Ishikawa (cell line): ENCODE results near the gene KLF1.

Experiments used
- CEBPB ChIP-seq: IDR thresholded peaks from 2 replicates; pipeline ENCODE4 v1.6.1; 2012
- CREB1 ChIP-seq: IDR thresholded peaks from 2 replicates; pipeline ENCODE4 v1.6.1; 2012; ENCODE audit warnings: low read depth
- EGR1 ChIP-seq: IDR thresholded peaks from 2 replicates; pipeline ENCODE4 v1.6.1; 2012
- EP300 ChIP-seq: IDR thresholded peaks from 2 replicates; pipeline ENCODE4 v1.6.1; 2012; ENCODE audit warnings: borderline replicate concordance
- FOXM1 ChIP-seq: IDR thresholded peaks from 2 replicates; pipeline ENCODE4 v1.6.1; 2012; ENCODE audit warnings: low read depth, borderline replicate concordance
- TAF1 ChIP-seq: IDR thresholded peaks from 2 replicates; pipeline ENCODE4 v1.6.1; 2012; ENCODE audit warnings: low read depth, mild to moderate bottlenecking
- TF ChIP-seq, protein P1 (sequence below): IDR thresholded peaks from 2 replicates; pipeline ENCODE4 v1.6.1; 2012
- TF ChIP-seq, protein P2 (sequence below): IDR thresholded peaks from 2 replicates; pipeline ENCODE4 v1.6.1; 2012; ENCODE audit warnings: low read depth, mild to moderate bottlenecking

DNA sequence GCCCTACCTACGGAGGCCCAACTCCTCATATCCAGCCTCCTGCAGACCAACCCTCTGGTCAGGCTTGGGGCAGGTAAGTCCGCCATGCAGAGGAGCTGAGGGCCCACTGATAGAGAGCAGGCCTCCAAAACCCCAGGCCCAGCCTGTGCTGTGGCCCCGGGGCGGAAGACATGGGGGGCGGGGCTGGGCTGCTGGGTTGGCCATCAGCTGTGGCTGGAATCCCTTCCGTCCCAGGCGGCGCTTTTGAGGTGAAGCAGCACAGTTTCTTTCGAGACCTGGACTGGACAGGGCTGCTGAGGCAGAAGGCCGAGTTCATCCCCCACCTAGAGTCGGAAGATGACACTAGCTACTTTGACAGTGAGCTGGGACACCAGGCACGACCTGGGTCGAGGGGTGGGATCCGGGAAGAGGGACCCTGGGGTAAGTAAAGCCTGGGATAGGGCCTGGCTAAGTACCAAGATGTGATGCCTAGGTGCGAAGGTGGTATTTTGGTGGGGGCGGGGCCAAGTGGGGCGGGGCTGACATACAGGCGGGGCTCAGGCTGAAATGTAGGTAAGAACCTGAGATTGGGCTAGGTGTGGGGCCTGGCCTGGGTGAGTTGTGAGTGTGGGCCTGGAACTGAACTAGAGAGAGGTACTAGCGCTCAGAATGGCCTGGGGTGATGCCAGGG lies 21.1 kb downstream of the KLF1 start:
- TF ChIP-seq FOXM1 (no peak), EGR1 (no peak), TAF1 (no peak), EP300 (no peak), CEBPB (no peak), CREB1 (no peak)
- TF ChIP-seq, protein P1, sequence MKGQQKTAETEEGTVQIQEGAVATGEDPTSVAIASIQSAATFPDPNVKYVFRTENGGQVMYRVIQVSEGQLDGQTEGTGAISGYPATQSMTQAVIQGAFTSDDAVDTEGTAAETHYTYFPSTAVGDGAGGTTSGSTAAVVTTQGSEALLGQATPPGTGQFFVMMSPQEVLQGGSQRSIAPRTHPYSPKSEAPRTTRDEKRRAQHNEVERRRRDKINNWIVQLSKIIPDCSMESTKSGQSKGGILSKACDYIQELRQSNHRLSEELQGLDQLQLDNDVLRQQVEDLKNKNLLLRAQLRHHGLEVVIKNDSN = no peak
- TF ChIP-seq, protein P2, sequence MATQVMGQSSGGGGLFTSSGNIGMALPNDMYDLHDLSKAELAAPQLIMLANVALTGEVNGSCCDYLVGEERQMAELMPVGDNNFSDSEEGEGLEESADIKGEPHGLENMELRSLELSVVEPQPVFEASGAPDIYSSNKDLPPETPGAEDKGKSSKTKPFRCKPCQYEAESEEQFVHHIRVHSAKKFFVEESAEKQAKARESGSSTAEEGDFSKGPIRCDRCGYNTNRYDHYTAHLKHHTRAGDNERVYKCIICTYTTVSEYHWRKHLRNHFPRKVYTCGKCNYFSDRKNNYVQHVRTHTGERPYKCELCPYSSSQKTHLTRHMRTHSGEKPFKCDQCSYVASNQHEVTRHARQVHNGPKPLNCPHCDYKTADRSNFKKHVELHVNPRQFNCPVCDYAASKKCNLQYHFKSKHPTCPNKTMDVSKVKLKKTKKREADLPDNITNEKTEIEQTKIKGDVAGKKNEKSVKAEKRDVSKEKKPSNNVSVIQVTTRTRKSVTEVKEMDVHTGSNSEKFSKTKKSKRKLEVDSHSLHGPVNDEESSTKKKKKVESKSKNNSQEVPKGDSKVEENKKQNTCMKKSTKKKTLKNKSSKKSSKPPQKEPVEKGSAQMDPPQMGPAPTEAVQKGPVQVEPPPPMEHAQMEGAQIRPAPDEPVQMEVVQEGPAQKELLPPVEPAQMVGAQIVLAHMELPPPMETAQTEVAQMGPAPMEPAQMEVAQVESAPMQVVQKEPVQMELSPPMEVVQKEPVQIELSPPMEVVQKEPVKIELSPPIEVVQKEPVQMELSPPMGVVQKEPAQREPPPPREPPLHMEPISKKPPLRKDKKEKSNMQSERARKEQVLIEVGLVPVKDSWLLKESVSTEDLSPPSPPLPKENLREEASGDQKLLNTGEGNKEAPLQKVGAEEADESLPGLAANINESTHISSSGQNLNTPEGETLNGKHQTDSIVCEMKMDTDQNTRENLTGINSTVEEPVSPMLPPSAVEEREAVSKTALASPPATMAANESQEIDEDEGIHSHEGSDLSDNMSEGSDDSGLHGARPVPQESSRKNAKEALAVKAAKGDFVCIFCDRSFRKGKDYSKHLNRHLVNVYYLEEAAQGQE = no peak
